RWPE2 (cell line): ENCODE measurements around the gene HOXD11.
A peak's percentile ranks its signal among the peaks of the same experiment; 100 is the strongest.

Source experiments
- ATAC-seq: fragments of 200-7000 bp; cut with Tn5 transposase; 3 replicates; pipeline ENCODE4 v1.9.1; 2021; ENCODE audit warnings: low read depth
- DNase-seq: peaks from one replicate; pipeline ENCODE4 v3.0.0-alpha.2; 2020; ENCODE audit warnings: low spot score
- H3K27ac ChIP-seq: fragments of 450-650 bp; 2 replicates; pipeline ENCODE4 v1.5.1; 2017; ENCODE audit warnings: mild to moderate bottlenecking; ENCODE audit not compliant: poor library complexity, severe bottlenecking
- H3K27me3 ChIP-seq: fragments of 250-450 bp; sonication (Bioruptor Pico); 2 replicates; pipeline ENCODE4 v1.5.1; 2021; ENCODE audit warnings: mild to moderate bottlenecking, moderate library complexity; ENCODE audit not compliant: insufficient read depth, poor library complexity, severe bottlenecking
- H3K36me3 ChIP-seq: fragments of 250-450 bp; sonication (Bioruptor Pico); 2 replicates; pipeline ENCODE4 v1.5.1; 2020; ENCODE audit warnings: low read depth, mild to moderate bottlenecking, moderate library complexity
- H3K4me1 ChIP-seq: fragments of 250-450 bp; sonication (Bioruptor Pico); 2 replicates; pipeline ENCODE4 v1.5.1; 2021; ENCODE audit warnings: mild to moderate bottlenecking, moderate library complexity; ENCODE audit not compliant: insufficient read depth, poor library complexity, severe bottlenecking
- H3K4me3 ChIP-seq: fragments of 250-450 bp; sonication (Bioruptor Pico); 2 replicates; pipeline ENCODE4 v1.5.1; 2021; ENCODE audit warnings: mild to moderate bottlenecking, moderate library complexity; ENCODE audit not compliant: severe bottlenecking
- H3K9me3 ChIP-seq: fragments of 250-450 bp; sonication (Bioruptor Pico); 2 replicates; pipeline ENCODE4 v1.5.1; 2021; ENCODE audit warnings: mild to moderate bottlenecking, moderate library complexity; ENCODE audit not compliant: severe bottlenecking
- CTCF ChIP-seq: fragments of 450-650 bp; IDR thresholded peaks from one replicate; pipeline ENCODE4 v1.5.1; 2017; ENCODE audit warnings: mild to moderate bottlenecking, moderate library complexity; ENCODE audit not compliant: poor library complexity, severe bottlenecking

The HOXD11 gene

GRCh38 chr2:176079285-176079830 is 27.7 kb upstream of the HOXD11 start:
- DNase-seq, result no peak
- peaks cover 86% of the 10 kb centered on the region for H3K27me3 ChIP-seq
- H3K27ac ChIP-seq, result no peak overlapping the region
- no peaks in the 10 kb centered on the region for H3K9me3 ChIP-seq
- no peaks in the 10 kb centered on the region for H3K4me1 ChIP-seq
- TF ChIP-seq CTCF, result no peak
- no peak for ATAC-seq
- no peaks in the 10 kb centered on the region for H3K36me3 ChIP-seq
- peak overlapping the region; percentile 16 for H3K4me3 ChIP-seq

GRCh38 chr2:176079831-176080539 is 27.1 kb upstream of the HOXD11 start:
- TF ChIP-seq CTCF, result peak; percentile 87
- peak; percentile 75 for ATAC-seq
- Histone ChIP-seq H3K4me1 (no peaks in the 10 kb centered on the region), H3K36me3 (no peaks in the 10 kb centered on the region), H3K27me3 (peaks cover 92% of the 10 kb centered on the region), H3K27ac (no peak overlapping the region), H3K4me3 (peak overlapping the region; percentile 16), H3K9me3 (no peaks in the 10 kb centered on the region)
- DNase-seq, result no peak

- peaks cover 95% of the 10 kb centered on the region for H3K27me3 ChIP-seq
- ATAC-seq (peak; percentile 4; the same call in 1 of the 3 replicates), DNase-seq (no peak)
- H3K4me1 ChIP-seq, result no peaks in the 10 kb centered on the region
- peak overlapping the region; percentile 16 for H3K4me3 ChIP-seq
- no peaks in the 10 kb centered on the region for H3K36me3 ChIP-seq
- H3K27ac ChIP-seq, result no peak overlapping the region
- no peaks in the 10 kb centered on the region for H3K9me3 ChIP-seq
- TF ChIP-seq CTCF, result no peak
These were observed 26.3 kb upstream of the HOXD11 start for GRCh38 chr2:176080540-176081375.

GRCh38 chr2:176081376-176081836 is 25.7 kb upstream of the HOXD11 start:
- Histone ChIP-seq H3K36me3 (no peaks in the 10 kb centered on the region), H3K4me3 (no peak overlapping the region), H3K27me3 (peaks cover 95% of the 10 kb centered on the region), H3K27ac (no peak overlapping the region), H3K9me3 (no peaks in the 10 kb centered on the region), H3K4me1 (no peaks in the 10 kb centered on the region)
- ATAC-seq (no peak), DNase-seq (no peak)
- TF ChIP-seq CTCF, result no peak
